Epidermal melanocyte (primary cell): ENCODE results near the gene CHST15.
A peak's percentile ranks its signal among the peaks of the same experiment; 100 is the strongest.

Source experiments
- DNase-seq: peaks from one replicate; pipeline ENCODE4 v3.0.0; 2011; ENCODE audit warnings: low spot score; ENCODE audit not compliant: insufficient read length

The CHST15 gene

GRCh38 chr10:123972481-123973401 is 120.7 kb downstream of the CHST15 start:
- DNase-seq: no peak

DNA sequence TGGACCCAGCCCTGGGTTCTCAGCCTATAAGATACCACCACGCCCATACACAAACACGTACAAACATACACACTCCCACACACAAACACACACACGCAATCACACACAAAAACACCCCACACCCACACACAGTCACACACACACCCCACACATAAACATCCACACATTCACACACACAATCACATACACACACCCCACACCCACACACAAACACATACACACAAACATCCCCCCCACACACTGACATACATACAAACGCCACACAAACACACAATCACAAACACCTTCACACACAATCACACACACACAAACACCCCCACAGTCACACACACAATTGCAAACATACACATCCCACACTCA is 122.5 kb downstream of the CHST15 start:
- DNase-seq: no peak

- DNase-seq: no peak
These were observed 123.0 kb downstream of the CHST15 start for GRCh38 chr10:123970207-123970926.

DNA sequence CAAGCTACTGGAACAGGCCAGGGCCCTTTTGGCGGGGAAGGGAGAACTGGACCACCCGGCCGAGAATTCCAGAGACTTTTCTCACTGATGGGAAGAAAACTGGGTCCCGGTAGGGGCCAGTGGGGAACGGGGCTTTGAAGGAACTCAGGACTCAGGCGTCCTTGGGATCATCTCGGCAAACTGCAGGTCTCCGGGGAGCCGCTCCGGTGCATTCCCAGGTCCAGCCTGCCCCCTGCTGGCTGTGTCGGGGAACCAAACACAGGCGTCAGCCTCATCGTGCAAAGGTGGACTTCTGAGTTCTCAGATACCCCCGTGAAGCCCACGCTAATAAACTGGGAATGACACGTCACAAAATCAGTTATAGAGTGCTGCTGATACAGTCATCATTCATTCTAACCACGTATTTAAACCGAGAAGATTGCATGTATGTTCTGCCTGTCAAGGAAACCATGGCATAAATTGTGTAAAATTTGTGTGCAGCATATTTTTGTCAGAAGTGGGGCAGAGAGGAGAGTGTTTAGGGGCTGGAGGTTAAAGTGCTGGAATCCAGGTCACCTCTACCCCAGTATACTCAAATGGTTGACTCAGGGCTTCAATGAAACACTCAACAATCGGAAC is 125.7 kb downstream of the CHST15 start:
- peak; percentile 69 for DNase-seq

- no peak for DNase-seq
These were observed 126.5 kb downstream of the CHST15 start for GRCh38 chr10:123966896-123967231.

GRCh38 chr10:123965973-123966895 is 127.2 kb downstream of the CHST15 start:
- DNase-seq: no peak

DNA sequence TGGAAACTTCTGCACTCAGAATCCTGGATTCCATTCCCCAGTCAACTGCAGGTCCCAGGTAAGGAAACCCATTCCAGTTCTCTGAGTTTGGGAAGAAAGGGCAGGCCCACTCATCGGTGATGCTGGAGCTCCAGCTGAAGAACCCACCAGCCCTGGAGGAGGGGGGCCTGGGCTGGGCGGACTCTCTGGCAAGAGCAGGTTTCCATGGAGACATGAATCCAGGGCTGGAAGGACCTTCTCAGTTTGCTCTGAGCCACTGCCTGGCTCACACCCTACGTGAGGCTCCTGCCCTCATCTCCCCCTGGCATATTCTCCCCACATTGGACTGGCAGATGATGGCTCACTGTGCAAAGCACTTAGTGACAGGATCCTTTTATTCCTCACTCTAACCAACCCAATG is 128.4 kb downstream of the CHST15 start:
- no peak for DNase-seq

- DNase-seq: no peak
These were observed 130.5 kb downstream of the CHST15 start for GRCh38 chr10:123962756-123963530.

GRCh38 chr10:123958241-123958640 is 135.2 kb downstream of the CHST15 start:
- DNase-seq: no peak
